ENCODE data around the gene SPHK2. TPM values are rescaled to one million over a fixed set of nuclear protein-coding genes. Genes with fewer than 3 reads are reported as not detected.
"Not testable (repeated sequence)": the region's sequence is repeated elsewhere in the genome, so short reads cannot be mapped to it uniquely, and the experiment has no call there.

Gene SPHK2
- total RNA-seq, 4 donors from 2014 or later, result 3.9 to 9.9 (median 5.6) TPM

GRCh38 chr19:48575931-48576622, 43.2 kb upstream of the SPHK2 start:
- DNase-seq (ENCODE audit: low spot score in 2 of 2), result no peak
- H3K4me1 ChIP-seq, result peaks cover 9% of the 10 kb centered on the region
- TF ChIP-seq POLR2AphosphoS5 (IDR thresholded peaks at IDR 0.05) (no peak), POLR2A (IDR thresholded peaks at IDR 0.05) (no peak), EP300 (IDR thresholded peaks at IDR 0.05) (no peak), CTCF (IDR thresholded peaks at IDR 0.05) (no peak)
- no peaks in the 10 kb centered on the region for H3K27me3 ChIP-seq
- H3K27ac ChIP-seq, result no peak overlapping the region
- no peak overlapping the region for H3K4me3 ChIP-seq
- H3K9me3 ChIP-seq, result no peaks in the 10 kb centered on the region
- WGBS, result 79% methylated on average over 23 of the region's 23 CpGs
- no peaks in the 10 kb centered on the region for H3K36me3 ChIP-seq

DNA sequence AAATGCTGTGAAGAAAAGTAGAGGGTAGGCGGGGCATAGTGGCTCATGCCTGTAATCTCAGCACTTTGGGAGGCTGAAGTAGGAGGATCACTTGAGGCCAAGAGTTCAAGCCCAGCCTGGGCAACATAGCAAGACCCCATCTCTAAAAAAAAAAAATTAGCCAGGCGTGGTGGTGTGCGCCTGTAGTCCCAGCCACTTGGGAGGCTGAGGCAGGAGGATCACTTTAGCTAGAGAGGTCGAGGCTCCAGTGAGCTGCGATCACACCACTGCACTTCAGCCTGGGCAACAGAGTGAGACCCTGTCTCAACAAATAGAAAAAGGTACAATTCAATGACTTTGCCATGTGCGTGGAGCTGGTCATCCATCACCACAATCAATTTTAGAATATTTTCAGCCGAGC, 41.4 kb upstream of the SPHK2 start:
- not testable (repeated sequence) for H3K36me3 ChIP-seq; H3K4me3 ChIP-seq; H3K4me1 ChIP-seq; DNase-seq (ENCODE audit: low spot score in 2 of 2); H3K9me3 ChIP-seq; H3K27me3 ChIP-seq; H3K27ac ChIP-seq
- 93% methylated on average over 7 of the region's 7 CpGs for WGBS

DNA sequence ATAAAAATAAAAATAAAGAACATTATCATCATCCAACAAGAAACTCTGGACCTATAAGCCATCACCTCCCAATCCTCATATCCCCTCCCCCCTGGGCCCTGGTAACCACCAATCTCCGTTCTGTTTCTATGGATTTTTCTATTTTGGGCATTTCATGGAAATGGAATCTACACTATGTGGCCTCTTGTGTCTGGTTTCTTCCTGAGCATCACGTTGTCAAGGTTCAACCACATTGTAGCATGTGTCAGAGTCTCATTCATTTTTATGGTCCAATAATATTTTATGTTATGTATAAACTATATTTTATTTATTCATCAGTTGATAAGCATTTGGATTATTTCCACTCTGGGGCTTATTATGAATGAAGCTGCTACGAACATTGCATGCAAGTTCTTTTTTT, 40.4 kb upstream of the SPHK2 start:
- TF ChIP-seq POLR2A (IDR thresholded peaks at IDR 0.05) (no peak), CTCF (IDR thresholded peaks at IDR 0.05) (no peak), EP300 (IDR thresholded peaks at IDR 0.05) (no peak), POLR2AphosphoS5 (IDR thresholded peaks at IDR 0.05) (no peak)
- WGBS, result 39% methylated on average over 3 of the region's 3 CpGs
- no peak for DNase-seq (ENCODE audit: low spot score in 2 of 2)
- Histone ChIP-seq H3K27ac (no peak overlapping the region), H3K9me3 (no peaks in the 10 kb centered on the region), H3K4me3 (no peak overlapping the region), H3K4me1 (peaks cover 8% of the 10 kb centered on the region), H3K36me3 (no peaks in the 10 kb centered on the region), H3K27me3 (no peaks in the 10 kb centered on the region)

- DNase-seq (ENCODE audit: low spot score in 2 of 2), result no peak
- Histone ChIP-seq H3K36me3 (no peaks in the 10 kb centered on the region), H3K4me3 (no peak overlapping the region), H3K27ac (no peak overlapping the region), H3K4me1 (peaks cover 10% of the 10 kb centered on the region), H3K27me3 (no peaks in the 10 kb centered on the region), H3K9me3 (no peaks in the 10 kb centered on the region)
- no peak for TF ChIP-seq EP300 (IDR thresholded peaks at IDR 0.05)
- TF ChIP-seq CTCF (IDR thresholded peaks at IDR 0.05), result no peak
- no peak for TF ChIP-seq POLR2A (IDR thresholded peaks at IDR 0.05)
- WGBS, result 63% methylated on average over 2 of the region's 2 CpGs
Observed at GRCh38 chr19:48582168-48582567, 37.1 kb upstream of the SPHK2 start.

- Histone ChIP-seq H3K36me3 (no peaks in the 10 kb centered on the region), H3K27ac (no peak overlapping the region), H3K27me3 (no peaks in the 10 kb centered on the region), H3K4me1 (peaks cover 22% of the 10 kb centered on the region), H3K9me3 (no peaks in the 10 kb centered on the region), H3K4me3 (no peak overlapping the region)
- 90% methylated on average over 3 of the region's 3 CpGs for WGBS
- DNase-seq (ENCODE audit: low spot score in 2 of 2), result no peak
- TF ChIP-seq POLR2A (IDR thresholded peaks at IDR 0.05), result no peak
- no peak for TF ChIP-seq CTCF (IDR thresholded peaks at IDR 0.05)
- TF ChIP-seq POLR2AphosphoS5 (IDR thresholded peaks at IDR 0.05), result no peak
- no peak for TF ChIP-seq EP300 (IDR thresholded peaks at IDR 0.05)
Observed at GRCh38 chr19:48587387-48587786, 31.9 kb upstream of the SPHK2 start.

All from suprapubic skin (tissue), 4 donors.